Measurements from ENCODE around the gene TMEM52.

TMEM52 gene

DNA sequence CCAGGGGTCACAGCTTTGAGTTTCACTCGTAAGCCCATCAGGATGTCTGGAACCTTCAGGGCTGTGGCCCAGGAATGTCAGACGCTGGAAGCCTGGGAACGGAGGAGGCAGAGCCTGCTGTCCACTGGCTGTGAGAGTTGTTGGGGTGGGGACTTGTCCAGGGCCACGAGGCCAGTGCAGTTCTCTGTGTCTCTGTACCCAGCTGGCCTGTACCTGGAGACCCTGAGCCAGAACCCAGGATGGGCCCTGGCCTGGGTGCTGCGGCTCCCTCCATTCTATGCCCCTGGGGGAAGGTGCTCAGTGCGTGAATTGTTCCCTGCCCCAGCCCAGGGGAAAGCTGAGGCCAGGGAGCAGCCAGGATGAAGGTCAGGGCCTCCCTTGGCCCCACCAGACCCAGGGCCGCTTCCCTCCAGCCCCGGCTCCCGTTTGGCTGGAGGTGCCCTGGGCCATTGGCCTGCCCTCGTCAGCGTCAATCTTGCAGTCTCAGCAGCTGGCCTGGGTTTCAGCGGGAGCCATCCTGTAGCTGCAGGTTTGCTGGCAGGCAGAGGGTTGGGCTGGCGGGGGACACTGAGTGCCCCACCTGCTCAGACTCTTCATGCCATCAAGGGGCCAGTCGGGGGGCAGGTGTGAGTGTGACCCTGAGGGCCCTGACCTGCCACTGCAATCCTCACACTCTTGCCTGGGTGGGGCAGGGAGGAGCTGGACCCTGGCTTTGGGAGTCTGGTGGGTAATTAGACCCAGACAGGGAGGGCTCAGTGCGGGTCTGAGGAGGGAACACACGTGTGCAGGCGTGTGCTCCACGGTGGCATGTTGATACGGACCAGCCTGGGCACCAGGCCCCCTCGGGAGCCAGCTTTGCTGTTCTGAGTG lies 4.7 kb downstream of the TMEM52 start:
- TF ChIP-seq, protein P1, sequence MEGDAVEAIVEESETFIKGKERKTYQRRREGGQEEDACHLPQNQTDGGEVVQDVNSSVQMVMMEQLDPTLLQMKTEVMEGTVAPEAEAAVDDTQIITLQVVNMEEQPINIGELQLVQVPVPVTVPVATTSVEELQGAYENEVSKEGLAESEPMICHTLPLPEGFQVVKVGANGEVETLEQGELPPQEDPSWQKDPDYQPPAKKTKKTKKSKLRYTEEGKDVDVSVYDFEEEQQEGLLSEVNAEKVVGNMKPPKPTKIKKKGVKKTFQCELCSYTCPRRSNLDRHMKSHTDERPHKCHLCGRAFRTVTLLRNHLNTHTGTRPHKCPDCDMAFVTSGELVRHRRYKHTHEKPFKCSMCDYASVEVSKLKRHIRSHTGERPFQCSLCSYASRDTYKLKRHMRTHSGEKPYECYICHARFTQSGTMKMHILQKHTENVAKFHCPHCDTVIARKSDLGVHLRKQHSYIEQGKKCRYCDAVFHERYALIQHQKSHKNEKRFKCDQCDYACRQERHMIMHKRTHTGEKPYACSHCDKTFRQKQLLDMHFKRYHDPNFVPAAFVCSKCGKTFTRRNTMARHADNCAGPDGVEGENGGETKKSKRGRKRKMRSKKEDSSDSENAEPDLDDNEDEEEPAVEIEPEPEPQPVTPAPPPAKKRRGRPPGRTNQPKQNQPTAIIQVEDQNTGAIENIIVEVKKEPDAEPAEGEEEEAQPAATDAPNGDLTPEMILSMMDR (IDR thresholded peaks at IDR 0.05): no peak

- TF ChIP-seq, protein P1 (IDR thresholded peaks at IDR 0.05): no peak
These were observed 7.6 kb downstream of the TMEM52 start for GRCh38 chr1:1911350-1912041.

- TF ChIP-seq, protein P1 (IDR thresholded peaks at IDR 0.05): no peak
These were observed 8.3 kb downstream of the TMEM52 start for GRCh38 chr1:1910651-1911331.

DNA sequence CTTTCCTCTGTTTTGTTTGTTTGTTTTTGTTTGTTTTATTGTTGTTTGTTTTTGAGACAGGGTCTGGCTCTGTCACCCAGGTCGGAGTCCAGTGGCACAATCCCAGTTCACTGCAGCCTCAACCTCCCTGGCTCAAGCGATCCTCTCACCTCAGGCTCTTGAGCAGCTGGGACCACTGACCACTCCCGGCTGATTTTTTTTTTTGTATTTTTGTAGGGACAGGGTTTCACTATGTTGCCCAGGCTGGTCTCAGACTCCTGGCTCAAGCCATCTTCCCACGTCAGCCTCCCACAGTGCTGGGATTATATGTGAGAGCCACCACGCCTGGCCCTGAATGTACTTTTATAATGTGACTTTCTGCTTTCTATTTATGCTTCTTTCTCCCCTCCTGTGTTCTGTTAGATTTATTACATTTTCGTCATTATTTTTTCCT lies 9.0 kb downstream of the TMEM52 start:
- TF ChIP-seq, protein P1 (IDR thresholded peaks at IDR 0.05): no peak

GRCh38 chr1:1908506-1908791 lies 10.6 kb downstream of the TMEM52 start:
- TF ChIP-seq, protein P1 (IDR thresholded peaks at IDR 0.05): no peak

DNA sequence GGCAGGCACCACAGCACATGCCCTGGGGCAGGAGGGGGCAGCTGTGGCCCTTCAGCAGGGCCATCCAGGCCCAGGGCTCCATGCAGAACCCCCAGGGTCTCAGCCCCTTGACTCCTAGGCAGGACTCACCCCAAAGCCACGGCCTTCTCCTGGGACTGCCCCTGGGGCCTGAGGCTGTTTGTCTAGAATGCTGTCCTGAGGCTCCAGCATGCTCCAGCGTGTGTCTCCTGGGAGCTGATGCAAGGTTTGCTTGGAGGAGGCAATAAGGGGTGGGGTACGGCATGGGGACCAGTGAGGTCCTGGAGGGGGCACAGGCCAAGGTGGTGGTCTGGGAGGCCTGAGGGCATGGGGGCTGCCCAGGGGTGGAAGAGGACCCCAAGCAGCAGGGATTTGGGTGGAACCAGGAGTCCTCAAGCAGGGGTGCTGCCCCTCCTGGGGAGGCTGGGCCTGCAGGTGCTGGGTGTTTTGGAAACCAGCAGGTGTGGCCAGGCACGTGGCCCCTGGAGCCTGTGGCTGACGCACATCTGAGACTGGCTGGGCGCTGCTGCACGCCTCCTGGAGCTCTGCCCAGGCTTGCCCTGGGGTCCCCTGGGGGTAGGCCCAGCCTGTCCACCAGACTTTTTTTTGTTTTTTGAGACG lies 11.9 kb downstream of the TMEM52 start:
- TF ChIP-seq, protein P1 (IDR thresholded peaks at IDR 0.05): no peak

All from LNCAP (cell line).